ENCODE data around the gene RHOT2. TPM values are rescaled to one million over a fixed set of nuclear protein-coding genes. Genes with fewer than 3 reads are reported as not detected.

RHOT2 gene
- total RNA-seq, 1 donor from 2014 or later, result 93.2 TPM

DNA sequence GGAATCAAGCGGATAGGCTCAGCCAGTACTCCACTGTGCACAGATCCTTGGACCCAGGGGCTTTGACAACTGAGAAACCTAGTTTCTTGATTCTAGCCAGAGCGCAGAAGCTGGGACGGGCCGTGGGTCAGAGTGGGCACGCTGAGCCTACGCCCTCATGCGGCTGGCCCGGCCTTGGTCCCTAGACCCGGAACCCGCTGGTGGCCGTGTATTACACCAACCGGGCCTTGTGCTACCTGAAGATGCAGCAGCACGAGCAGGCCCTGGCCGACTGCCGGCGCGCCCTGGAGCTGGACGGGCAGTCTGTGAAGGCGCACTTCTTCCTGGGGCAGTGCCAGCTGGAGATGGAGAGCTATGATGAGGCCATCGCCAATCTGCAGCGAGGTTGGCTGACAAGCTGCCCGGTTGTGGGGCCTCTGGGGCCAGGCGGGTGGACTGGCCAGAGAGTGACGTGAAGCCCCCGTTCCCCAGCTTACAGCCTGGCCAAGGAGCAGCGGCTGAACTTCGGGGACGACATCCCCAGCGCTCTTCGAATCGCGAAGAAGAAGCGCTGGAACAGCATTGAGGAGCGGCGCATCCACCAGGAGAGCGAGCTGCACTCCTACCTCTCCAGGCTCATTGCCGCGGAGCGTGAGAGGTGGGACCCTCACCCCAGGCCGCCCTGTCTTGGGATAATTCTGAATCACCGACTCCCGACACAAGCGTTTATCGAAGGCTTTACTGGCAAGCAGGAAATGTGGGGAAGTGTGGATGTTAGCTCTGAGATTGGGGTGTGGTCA lies 13.2 kb downstream of the RHOT2 start:
- H3K4me2 ChIP-seq (ENCODE audit: low read length), result peak overlapping the region; percentile 98
- peak overlapping the region; percentile 90 for H3K9ac ChIP-seq (ENCODE audit: low read length)
- peaks cover 50% of the 10 kb centered on the region for H3K79me2 ChIP-seq (ENCODE audit: insufficient read depth, low read length)
- no peak for TF ChIP-seq EZH2 (IDR thresholded peaks at IDR 0.05; ENCODE audit: insufficient read depth, low read length)
- Mint-ChIP-seq H3K4me3 (ENCODE audit: unreplicated experiment) (peak overlapping the region; percentile 89), H3K9me3 (ENCODE audit: unreplicated experiment) (no peaks in the 10 kb centered on the region), H3K27ac (ENCODE audit: unreplicated experiment) (peak overlapping the region; percentile 87), H3K36me3 (ENCODE audit: low read depth, unreplicated experiment) (peaks cover 9% of the 10 kb centered on the region), H3K4me1 (ENCODE audit: low read depth, unreplicated experiment) (peaks cover 13% of the 10 kb centered on the region), H3K27me3 (ENCODE audit: low read depth, unreplicated experiment) (no peaks in the 10 kb centered on the region)
- H3K4me3 ChIP-seq (ENCODE audit: insufficient read depth, low read depth, low read length), result peak overlapping the region; percentile 78
- H3K36me3 ChIP-seq (ENCODE audit: insufficient read depth, low read length), result peaks cover 3% of the 10 kb centered on the region
- DNase-seq (ENCODE audit: low read depth) (peak; percentile 37), FAIRE-seq (no peak)
- H2AFZ ChIP-seq (ENCODE audit: low read depth, low read length), result no peak overlapping the region
- H3K4me1 ChIP-seq (ENCODE audit: insufficient read depth, low read length), result peaks cover 32% of the 10 kb centered on the region
- peak overlapping the region; percentile 70 for H3K27ac ChIP-seq (ENCODE audit: low read depth, low read length)
- H4K20me1 ChIP-seq (ENCODE audit: insufficient read depth, low read length), result peaks cover 34% of the 10 kb centered on the region
- no peaks in the 10 kb centered on the region for H3K9me3 ChIP-seq (ENCODE audit: insufficient read depth, low read depth, low read length)
- no peaks in the 10 kb centered on the region for H3K27me3 ChIP-seq (ENCODE audit: insufficient read depth, low read length)

- H3K36me3 Mint-ChIP-seq (ENCODE audit: low read depth, unreplicated experiment), result peaks cover 8% of the 10 kb centered on the region
- H3K4me2 ChIP-seq (ENCODE audit: low read length), result peak overlapping the region; percentile 98
- peak overlapping the region; percentile 90 for H3K9ac ChIP-seq (ENCODE audit: low read length)
- no peak for TF ChIP-seq CTCF (IDR thresholded peaks at IDR 0.05; ENCODE audit: insufficient read depth, low read depth, low read length)
- no peak for TF ChIP-seq EZH2 (IDR thresholded peaks at IDR 0.05; ENCODE audit: insufficient read depth, low read length)
- no peaks in the 10 kb centered on the region for H3K27me3 Mint-ChIP-seq (ENCODE audit: low read depth, unreplicated experiment)
- no peaks in the 10 kb centered on the region for H3K9me3 Mint-ChIP-seq (ENCODE audit: unreplicated experiment)
- H2AFZ ChIP-seq (ENCODE audit: low read depth, low read length), result no peak overlapping the region
- no peaks in the 10 kb centered on the region for H3K27me3 ChIP-seq (ENCODE audit: insufficient read depth, low read length)
- H3K27ac Mint-ChIP-seq (ENCODE audit: unreplicated experiment), result peak overlapping the region; percentile 87
- DNase-seq (ENCODE audit: low read depth), result peak; percentile 16
- no peak overlapping the region for H3K27ac ChIP-seq (ENCODE audit: low read depth, low read length)
- H3K9me3 ChIP-seq (ENCODE audit: insufficient read depth, low read depth, low read length), result no peaks in the 10 kb centered on the region
- H3K4me1 ChIP-seq (ENCODE audit: insufficient read depth, low read length), result peaks cover 32% of the 10 kb centered on the region
- H3K4me1 Mint-ChIP-seq (ENCODE audit: low read depth, unreplicated experiment), result peaks cover 13% of the 10 kb centered on the region
- FAIRE-seq, result no peak
- peaks cover 55% of the 10 kb centered on the region for H3K79me2 ChIP-seq (ENCODE audit: insufficient read depth, low read length)
- H3K4me3 ChIP-seq (ENCODE audit: insufficient read depth, low read depth, low read length), result peak overlapping the region; percentile 78
- peaks cover 31% of the 10 kb centered on the region for H4K20me1 ChIP-seq (ENCODE audit: insufficient read depth, low read length)
- H3K4me3 Mint-ChIP-seq (ENCODE audit: unreplicated experiment), result peak overlapping the region; percentile 89
- peaks cover 3% of the 10 kb centered on the region for H3K36me3 ChIP-seq (ENCODE audit: insufficient read depth, low read length)
Observed at GRCh38 chr16:681746-682427, 14.0 kb downstream of the RHOT2 start.

DNA sequence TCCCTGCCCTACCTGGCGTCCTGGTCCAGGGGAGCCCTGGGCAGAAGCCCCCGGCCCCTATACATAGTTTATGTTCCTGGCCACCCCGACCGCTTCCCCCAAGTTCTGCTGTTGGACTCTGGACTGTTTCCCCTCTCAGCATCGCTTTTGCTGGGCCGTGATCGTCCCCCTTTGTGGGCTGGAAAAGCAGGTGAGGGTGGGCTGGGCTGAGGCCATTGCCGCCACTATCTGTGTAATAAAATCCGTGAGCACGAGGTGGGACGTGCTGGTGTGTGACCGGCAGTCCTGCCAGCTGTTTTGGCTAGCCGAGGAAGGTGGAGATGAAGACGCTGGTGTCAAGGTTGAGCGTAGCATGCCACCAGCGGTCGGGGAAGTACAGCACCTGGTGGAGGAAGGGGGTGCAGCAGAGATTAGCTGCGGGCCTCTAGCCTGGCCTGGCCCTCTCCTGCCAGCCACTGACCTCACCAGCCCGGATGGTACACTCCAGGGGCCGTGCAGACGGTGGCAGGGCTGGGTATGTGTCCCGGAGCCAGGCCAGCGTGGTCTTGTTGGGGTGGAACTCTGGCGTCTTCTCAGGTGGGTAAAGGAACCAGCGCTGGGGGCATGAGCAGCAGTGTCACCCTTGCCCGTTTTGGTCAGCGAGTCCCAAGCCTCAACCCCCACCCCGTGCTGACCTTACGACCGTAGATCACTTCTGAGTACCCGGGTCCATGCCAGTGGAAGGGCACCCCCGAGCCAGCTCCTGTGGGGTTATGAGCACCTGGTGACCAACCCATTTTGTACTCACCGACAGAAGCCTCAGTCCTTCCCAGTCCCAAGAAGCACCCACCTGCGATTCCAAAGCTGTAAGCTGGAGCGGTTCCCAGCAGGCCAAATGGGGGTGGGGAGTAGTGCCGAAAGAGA lies 14.8 kb downstream of the RHOT2 start:
- Mint-ChIP-seq H3K9me3 (ENCODE audit: unreplicated experiment) (no peaks in the 10 kb centered on the region), H3K27me3 (ENCODE audit: low read depth, unreplicated experiment) (no peaks in the 10 kb centered on the region), H3K27ac (ENCODE audit: unreplicated experiment) (peak overlapping the region; percentile 34), H3K36me3 (ENCODE audit: low read depth, unreplicated experiment) (peaks cover 10% of the 10 kb centered on the region), H3K4me1 (ENCODE audit: low read depth, unreplicated experiment) (peaks cover 13% of the 10 kb centered on the region), H3K4me3 (ENCODE audit: unreplicated experiment) (peak overlapping the region; percentile 78)
- Histone ChIP-seq H2AFZ (ENCODE audit: low read depth, low read length) (no peak overlapping the region), H3K9ac (ENCODE audit: low read length) (peak overlapping the region; percentile 65), H3K4me3 (ENCODE audit: insufficient read depth, low read depth, low read length) (no peak overlapping the region), H3K36me3 (ENCODE audit: insufficient read depth, low read length) (peaks cover 3% of the 10 kb centered on the region), H3K27me3 (ENCODE audit: insufficient read depth, low read length) (no peaks in the 10 kb centered on the region), H4K20me1 (ENCODE audit: insufficient read depth, low read length) (peaks cover 31% of the 10 kb centered on the region), H3K9me3 (ENCODE audit: insufficient read depth, low read depth, low read length) (no peaks in the 10 kb centered on the region), H3K27ac (ENCODE audit: low read depth, low read length) (no peak overlapping the region), H3K79me2 (ENCODE audit: insufficient read depth, low read length) (peaks cover 60% of the 10 kb centered on the region), H3K4me1 (ENCODE audit: insufficient read depth, low read length) (peaks cover 32% of the 10 kb centered on the region), H3K4me2 (ENCODE audit: low read length) (peak overlapping the region; percentile 88)
- TF ChIP-seq CTCF (IDR thresholded peaks at IDR 0.05; ENCODE audit: insufficient read depth, low read depth, low read length), result no peak
- no peak for TF ChIP-seq EZH2 (IDR thresholded peaks at IDR 0.05; ENCODE audit: insufficient read depth, low read length)
- no peak for DNase-seq (ENCODE audit: low read depth)
- FAIRE-seq, result no peak
